Measurements from ENCODE around the gene STX2.

- TF ChIP-seq CTCF (IDR thresholded peaks at IDR 0.05 in 4 of 5, conservative IDR thresholded peaks at IDR 0.05 in 1 of 5) (no peak), POLR2A (IDR thresholded peaks at IDR 0.05) (no peak)
Measured at GRCh38 chr12:130778776-130779175, 60.3 kb downstream of the STX2 start.

Measured in gastrocnemius medialis (tissue), 4 donors.